ACC112 (cell line): ENCODE results near the gene DNAJC16.
"Not testable (repeated sequence)": the region's sequence is repeated elsewhere in the genome, so short reads cannot be mapped to it uniquely, and the experiment has no call there.

Source experiments
- H2AFZ ChIP-seq: fragments of 200-600 bp; sonication (generic); one replicate; pipeline ENCODE4 v1.6.0; 2017; ENCODE audit warnings: antibody characterized with exemption, low read length; ENCODE audit not compliant: unreplicated experiment
- H3K27ac ChIP-seq: fragments of 200-600 bp; sonication (generic); 2 replicates; pipeline ENCODE4 v1.5.1; 2014; ENCODE audit warnings: low read depth, mild to moderate bottlenecking, antibody characterized with exemption, low read length, moderate library complexity
- H3K27me3 ChIP-seq: fragments of 200-600 bp; sonication (generic); 2 replicates; pipeline ENCODE4 v1.6.1; 2014; ENCODE audit warnings: mild to moderate bottlenecking, antibody characterized with exemption, low read length, moderate library complexity, mixed read lengths; ENCODE audit not compliant: insufficient read depth
- H3K36me3 ChIP-seq: fragments of 200-600 bp; sonication (generic); 2 replicates; pipeline ENCODE4 v1.6.1; 2016; ENCODE audit warnings: mild to moderate bottlenecking, antibody characterized with exemption, low read length, moderate library complexity, mixed read lengths; ENCODE audit not compliant: insufficient read depth
- H3K4me1 ChIP-seq: fragments of 200-600 bp; sonication (generic); one replicate; pipeline ENCODE4 v1.6.1; 2016; ENCODE audit warnings: low read length, mixed read lengths; ENCODE audit not compliant: insufficient read depth, unreplicated experiment, control insufficient read depth
- H3K4me3 ChIP-seq: fragments of 200-600 bp; sonication (generic); 2 replicates; pipeline ENCODE4 v1.5.1; 2014; ENCODE audit warnings: mild to moderate bottlenecking, low read depth, low read length
- H3K79me2 ChIP-seq: fragments of 200-600 bp; sonication (generic); one replicate; pipeline ENCODE4 v1.6.0; 2016; ENCODE audit warnings: low read length; ENCODE audit not compliant: control insufficient read depth, unreplicated experiment, insufficient read depth

Gene DNAJC16

DNA sequence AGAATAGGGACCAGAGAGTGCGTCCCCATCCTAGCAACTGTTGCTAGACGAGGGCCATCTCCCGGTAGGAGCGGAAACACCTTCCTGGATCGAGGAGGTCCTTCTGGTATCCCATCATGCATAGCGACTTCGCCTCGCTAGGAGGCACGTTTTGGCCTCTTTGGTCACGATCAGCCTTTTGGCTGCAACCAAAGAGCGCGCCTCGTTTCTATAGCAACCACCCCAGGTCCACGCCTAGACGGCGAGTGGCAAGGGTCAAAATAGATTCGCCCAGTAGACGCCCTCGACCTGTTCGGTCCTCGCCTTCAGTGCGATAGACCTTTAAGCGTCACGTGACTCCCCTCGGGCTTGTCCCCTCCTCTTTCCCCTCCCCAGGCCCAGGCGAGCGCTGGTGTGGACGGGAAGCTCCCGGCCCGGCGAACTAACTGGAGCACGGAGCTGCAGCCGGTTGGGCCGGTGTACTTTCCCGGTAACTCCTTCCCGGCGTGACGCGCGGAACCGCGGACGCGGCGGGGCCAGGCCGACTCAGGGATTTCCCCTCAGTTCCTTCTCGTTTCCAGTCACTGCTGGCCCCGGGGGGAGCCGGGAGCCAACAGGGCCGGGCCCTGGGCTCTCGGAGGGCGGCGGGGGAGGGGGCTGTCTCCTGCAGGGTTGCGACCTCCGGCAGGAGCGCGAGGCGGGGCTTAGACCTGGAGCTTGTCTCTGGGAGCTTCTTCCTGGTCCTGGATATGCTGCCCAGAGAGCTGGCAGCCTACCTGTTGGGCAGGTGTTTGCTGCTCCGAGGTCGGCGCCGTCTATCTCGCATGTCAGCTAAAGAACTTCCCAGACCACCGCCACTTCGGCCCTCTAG lies at the start of gene DNAJC16:
Gene DNAJC16, plus strand, starts transcription at position 359 of the 850 bp plus-strand sequence. CDS start 2,258 bp downstream, outside the sequence.
- no peaks in the 10 kb centered on the region; the same call in 1 of the 2 replicates for H3K36me3 ChIP-seq
- no peaks in the 10 kb centered on the region for H3K27me3 ChIP-seq
- H3K27ac ChIP-seq = peak within 1 kb of the TSS; percentile 99
- H3K4me1 ChIP-seq = peaks cover 17% of the 10 kb centered on the region
- peak within 1 kb of the TSS; percentile 94 for H3K4me3 ChIP-seq
- peak within 1 kb of the TSS; percentile 92 for H2AFZ ChIP-seq
- peaks cover 24% of the 10 kb centered on the region for H3K79me2 ChIP-seq

DNA sequence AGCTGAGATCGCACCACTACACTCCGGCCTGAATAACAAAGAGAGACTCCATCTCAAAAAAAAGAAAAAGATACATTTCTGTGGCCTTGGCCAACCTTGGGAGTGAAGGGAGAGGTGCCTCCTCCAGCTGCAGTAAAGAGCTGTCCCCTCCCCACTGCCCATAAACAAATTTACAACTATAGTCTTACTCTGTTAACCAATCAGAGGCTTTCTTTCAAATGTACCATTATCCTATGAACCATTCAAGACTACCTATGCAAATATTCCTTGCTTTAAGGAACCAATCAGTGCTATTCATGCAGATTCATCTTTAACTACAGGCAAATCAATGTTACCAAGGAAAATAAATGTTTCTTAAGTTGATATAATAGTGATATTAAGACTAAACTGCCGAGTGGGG lies 49.7 kb upstream of the DNAJC16 start:
- no peaks in the 10 kb centered on the region for H3K36me3 ChIP-seq
- no peak overlapping the region for H3K27ac ChIP-seq
- H3K4me1 ChIP-seq = no peaks in the 10 kb centered on the region
- no peaks in the 10 kb centered on the region for H3K27me3 ChIP-seq
- no peak overlapping the region for H3K4me3 ChIP-seq
- H2AFZ ChIP-seq = no peak overlapping the region
- H3K79me2 ChIP-seq = no peaks in the 10 kb centered on the region

DNA sequence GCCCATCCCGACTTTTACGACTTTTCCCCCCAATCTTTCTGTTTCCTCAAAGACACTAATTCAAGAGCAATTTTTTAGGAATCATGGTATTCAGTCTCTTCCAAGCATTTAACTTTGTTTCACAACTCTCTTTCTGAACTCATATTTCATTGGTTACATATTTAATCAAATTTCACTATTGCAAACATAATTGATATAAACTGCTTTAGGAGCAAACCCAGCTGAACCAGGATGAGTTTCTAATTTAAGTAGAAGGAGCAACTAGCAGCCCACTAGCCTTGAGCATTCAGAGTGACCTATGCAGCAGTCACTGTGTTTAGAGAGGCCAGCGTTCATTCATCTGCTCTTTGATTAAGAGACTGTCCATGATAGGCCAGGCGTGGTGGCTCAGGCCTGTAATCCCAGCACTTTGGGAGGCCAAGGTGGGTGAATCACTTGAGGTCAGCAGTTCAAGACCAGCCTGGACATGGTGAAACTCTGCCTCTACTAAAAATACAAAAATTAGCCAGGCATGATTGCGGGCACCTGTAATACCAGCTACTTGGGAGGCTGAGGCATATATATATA lies 48.9 kb upstream of the DNAJC16 start:
- Histone ChIP-seq H3K36me3 (no peaks in the 10 kb centered on the region), H3K27ac (no peak overlapping the region), H3K4me1 (no peaks in the 10 kb centered on the region), H2AFZ (no peak overlapping the region), H3K4me3 (no peak overlapping the region), H3K79me2 (no peaks in the 10 kb centered on the region), H3K27me3 (no peaks in the 10 kb centered on the region)

DNA sequence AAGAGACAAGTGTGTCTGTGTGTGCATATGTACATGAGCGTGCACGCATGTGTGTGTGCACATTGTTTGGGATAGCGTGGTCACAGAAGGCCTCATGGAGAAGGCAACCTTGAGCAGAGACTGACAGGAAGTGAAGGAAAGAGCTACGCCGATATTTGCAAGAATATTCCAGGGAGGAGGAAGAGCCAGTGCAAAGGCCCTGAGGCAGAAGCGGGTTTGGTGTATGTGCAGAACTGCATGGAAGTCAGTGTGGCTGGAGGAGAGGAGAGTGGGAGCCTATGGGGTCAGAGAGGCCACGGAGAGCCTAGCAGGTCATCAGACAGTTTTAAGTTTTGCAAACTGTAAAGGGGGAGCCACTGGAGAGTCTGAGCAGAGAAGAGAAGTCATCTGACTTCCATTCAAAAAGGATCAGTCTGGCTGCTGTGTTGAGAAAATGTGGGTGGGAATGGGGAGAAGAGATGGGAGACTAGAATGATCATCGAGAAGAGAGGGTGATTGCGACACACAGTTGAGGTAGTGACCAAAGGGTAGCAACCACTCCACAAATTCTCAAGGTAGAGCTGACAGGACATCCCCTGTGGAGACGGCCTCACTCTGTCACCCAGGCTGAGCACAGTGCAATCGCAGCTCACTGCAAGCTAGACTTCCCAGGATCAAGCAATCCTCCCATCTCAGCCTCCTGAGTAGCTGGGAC lies 46.8 kb upstream of the DNAJC16 start:
- Histone ChIP-seq H3K27me3 (no peaks in the 10 kb centered on the region), H3K4me1 (no peaks in the 10 kb centered on the region), H3K79me2 (no peaks in the 10 kb centered on the region), H3K36me3 (no peaks in the 10 kb centered on the region), H2AFZ (no peak overlapping the region), H3K27ac (no peak overlapping the region), H3K4me3 (no peak overlapping the region)

DNA sequence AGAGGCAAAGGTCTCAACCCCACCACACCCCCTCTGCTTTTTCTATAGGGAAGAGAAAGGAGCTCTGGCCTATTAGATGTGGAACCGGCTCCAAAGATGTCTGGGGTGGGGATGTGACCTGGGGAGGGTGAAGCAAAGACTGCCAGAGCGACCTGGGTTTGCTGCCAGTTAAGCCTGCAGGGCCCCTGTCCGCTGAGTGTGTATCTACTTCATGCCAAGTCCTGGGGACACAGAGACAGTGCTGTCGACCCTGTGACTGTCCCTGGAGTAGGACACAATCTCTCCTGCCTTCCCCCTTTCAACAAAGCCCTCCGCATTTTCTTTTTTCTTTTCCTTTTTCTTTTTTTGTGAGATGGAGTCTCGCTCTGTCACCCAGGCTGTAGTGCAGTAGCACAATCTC lies 44.2 kb upstream of the DNAJC16 start:
- H3K27me3 ChIP-seq, H3K36me3 ChIP-seq, H3K79me2 ChIP-seq, H3K4me3 ChIP-seq, H3K27ac ChIP-seq, H2AFZ ChIP-seq, H3K4me1 ChIP-seq: not testable (repeated sequence)

DNA sequence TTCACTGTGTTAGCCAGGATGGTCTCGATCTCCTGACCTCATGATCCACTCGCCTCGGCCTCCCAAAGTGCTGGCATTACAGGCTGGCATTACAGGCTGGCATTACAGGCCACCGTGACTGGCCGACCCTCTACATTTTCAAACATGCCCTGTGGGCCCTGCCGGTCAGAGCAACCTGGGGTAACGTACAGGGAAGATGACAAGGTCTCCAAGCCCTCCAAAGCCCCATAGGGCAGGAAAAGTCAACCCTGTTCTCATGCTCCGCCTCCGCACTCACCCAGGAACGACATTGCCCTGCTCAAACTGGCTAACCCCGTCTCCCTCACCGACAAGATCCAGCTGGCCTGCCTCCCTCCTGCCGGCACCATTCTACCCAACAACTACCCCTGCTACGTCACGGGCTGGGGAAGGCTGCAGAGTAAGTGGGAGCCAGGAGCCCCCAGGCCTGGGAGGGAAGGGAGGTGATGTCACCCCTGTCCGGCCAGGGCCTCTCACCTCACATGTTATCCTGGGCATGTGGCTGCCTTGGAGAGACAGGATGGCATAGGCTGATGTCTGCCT lies 43.6 kb upstream of the DNAJC16 start:
- H3K36me3 ChIP-seq, H3K4me1 ChIP-seq, H2AFZ ChIP-seq, H3K4me3 ChIP-seq, H3K27me3 ChIP-seq, H3K27ac ChIP-seq, H3K79me2 ChIP-seq: not testable (repeated sequence)

DNA sequence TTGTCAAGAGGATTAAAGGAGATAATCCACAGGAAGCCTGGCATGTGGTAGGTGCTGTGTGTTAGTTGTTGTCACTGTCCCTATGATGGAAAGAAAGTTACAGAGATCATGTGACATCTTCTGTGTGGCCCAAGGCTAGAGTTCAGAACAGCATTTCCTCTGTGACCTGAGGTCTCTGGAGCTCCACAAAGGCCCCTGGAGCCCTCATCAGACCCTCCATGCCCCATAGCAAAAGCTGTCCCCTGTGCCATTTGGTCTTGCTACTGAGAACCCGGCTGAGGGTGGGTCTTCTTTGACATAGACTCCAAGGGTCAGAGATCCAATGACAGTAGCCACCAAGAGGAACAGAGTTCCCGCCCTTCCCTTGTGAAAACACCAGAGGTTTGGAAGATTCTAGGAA lies 42.7 kb upstream of the DNAJC16 start:
- Histone ChIP-seq H3K27me3 (no peaks in the 10 kb centered on the region), H3K79me2 (no peaks in the 10 kb centered on the region), H3K4me1 (no peaks in the 10 kb centered on the region), H3K4me3 (no peak overlapping the region), H3K27ac (no peak overlapping the region), H2AFZ (no peak overlapping the region), H3K36me3 (no peaks in the 10 kb centered on the region)

DNA sequence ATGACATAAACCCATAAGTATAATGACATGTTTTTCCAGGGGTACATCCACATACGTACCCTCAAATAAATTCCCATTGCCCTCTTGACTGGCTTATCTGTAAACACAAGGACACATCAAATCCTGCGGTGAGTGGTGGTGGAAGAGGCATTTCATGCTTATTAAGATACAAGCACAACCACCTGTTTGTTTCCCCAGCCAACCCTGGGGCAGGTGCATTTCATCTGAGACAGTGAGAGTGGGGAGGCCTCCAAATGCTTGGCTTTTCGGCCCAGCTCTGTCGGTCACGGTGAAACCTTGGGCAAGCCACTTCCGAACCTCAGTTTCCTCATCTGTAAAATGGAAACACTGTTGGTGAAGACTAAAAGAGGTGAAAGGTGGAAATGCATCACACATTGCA lies 42.2 kb upstream of the DNAJC16 start:
- not testable (repeated sequence) for H3K4me3 ChIP-seq, H3K27ac ChIP-seq, H2AFZ ChIP-seq, H3K36me3 ChIP-seq, H3K4me1 ChIP-seq, H3K27me3 ChIP-seq, H3K79me2 ChIP-seq

DNA sequence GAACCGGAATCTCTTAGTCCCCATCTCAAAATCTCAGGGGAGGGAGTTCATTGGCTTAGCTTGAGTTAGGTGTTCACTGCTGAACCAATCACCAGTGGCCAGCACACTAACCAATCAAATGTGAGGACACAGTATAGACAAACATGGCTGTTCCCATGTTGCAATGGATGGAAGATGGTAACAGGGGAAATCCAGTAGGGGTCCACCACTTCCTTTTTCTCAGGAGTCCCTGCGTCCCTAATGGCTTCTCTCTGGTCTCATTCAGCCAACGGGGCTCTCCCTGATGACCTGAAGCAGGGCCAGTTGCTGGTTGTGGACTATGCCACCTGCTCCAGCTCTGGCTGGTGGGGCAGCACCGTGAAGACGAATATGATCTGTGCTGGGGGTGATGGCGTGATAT lies 41.0 kb upstream of the DNAJC16 start:
- Histone ChIP-seq H3K27ac (no peak overlapping the region), H3K36me3 (no peaks in the 10 kb centered on the region), H3K79me2 (no peaks in the 10 kb centered on the region), H3K4me3 (no peak overlapping the region), H3K27me3 (no peaks in the 10 kb centered on the region), H3K4me1 (no peaks in the 10 kb centered on the region), H2AFZ (no peak overlapping the region)

DNA sequence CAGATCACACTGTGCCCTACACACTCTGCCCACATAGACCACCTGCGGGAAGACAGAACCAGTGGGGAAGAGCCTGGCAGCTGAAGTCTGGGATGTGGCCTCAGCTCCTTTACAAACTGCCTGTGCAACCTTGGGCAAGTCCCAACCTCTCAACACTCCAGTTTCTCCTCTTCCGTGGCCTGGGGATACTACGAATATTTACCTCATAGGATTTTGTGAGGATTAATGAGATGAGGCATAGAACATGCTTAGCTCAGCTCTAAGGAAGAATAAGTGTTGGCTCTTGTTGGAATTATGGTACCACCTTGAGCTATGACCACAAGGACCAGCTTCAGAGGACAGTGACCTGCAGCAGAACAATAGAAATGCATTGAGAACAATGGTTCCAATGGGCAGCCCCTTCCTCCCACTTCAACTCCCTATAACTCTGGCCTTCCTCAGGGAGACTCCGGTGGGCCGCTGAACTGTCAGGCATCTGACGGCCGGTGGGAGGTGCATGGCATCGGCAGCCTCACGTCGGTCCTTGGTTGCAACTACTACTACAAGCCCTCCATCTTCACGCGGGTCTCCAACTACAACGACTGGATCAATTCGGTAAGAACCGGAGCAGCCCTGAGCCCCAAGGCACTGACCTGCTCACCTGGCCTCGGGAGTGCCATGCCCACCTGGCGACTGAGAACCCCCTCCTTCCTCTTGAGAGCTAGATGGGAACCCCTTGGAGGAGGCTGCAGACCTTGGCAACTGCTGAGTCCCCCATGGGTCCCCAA lies 39.6 kb upstream of the DNAJC16 start:
- H3K27me3 ChIP-seq, H3K27ac ChIP-seq, H3K36me3 ChIP-seq, H3K4me1 ChIP-seq, H2AFZ ChIP-seq, H3K79me2 ChIP-seq, H3K4me3 ChIP-seq: not testable (repeated sequence)
